HG03280 (cell line): ENCODE results near the gene TBC1D17.

Experiments
- ATAC-seq: cut with Tn5 transposase; IDR thresholded peaks from one replicate; pipeline ENCODE4 v1.9.1; 2021; ENCODE audit warnings: mild to moderate bottlenecking, moderate library complexity; ENCODE audit not compliant: unreplicated experiment

TBC1D17 gene

DNA sequence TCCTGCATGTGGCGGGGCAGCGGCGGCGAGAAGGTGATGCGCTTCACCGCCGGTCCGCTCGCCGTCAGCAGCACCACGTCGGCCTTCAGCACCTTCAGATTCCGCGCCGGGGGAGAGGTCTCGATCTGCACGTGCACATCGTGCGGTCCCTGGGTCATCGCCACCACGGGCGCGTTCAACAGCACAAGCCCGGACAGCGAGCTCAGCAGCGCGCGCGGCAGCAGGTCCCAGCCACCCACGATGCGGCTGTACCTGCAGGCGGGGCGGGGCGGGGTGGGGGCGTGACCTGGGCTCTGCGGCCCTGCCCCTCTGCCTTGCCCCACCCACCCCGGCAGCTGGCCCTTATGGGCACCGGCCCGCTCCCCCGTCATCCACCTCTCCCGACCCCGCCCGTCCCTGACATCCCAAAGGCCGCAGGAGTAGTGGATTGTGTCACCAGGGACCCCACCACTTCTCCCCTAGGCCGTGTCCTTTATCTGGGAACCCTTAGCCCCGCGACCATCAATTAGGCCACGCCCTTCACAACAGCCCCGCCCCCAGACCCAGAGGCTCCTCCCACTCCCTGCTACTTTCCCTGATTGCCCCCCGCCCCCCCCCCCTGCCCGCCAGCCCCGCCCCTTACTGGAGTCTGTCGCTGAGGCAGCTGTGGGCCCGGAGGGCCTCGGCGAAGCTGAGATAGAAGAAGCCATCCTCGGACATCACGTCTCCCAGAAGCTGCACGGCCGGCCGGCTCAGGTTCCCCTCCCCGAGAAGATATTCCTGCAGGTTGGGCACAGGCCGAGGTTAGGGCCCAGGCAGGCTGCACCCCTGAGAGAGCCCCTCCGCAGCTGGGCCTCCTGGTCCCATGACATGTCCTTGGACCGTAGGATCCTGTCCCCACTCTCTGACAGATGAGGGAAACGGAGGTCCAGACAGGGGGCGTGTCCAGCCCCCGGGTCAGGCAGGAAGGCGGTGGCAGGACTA lies 13.1 kb downstream of the TBC1D17 start:
- no peak for ATAC-seq

GRCh38 chr19:49891393-49891792 lies 13.9 kb downstream of the TBC1D17 start:
- ATAC-seq: no peak

- no peak for ATAC-seq
Measured at GRCh38 chr19:49892716-49893115, 15.2 kb downstream of the TBC1D17 start.

- ATAC-seq: no peak
Measured at GRCh38 chr19:49894011-49894664, 16.6 kb downstream of the TBC1D17 start.

- no peak for ATAC-seq
Measured at GRCh38 chr19:49894879-49895565, 17.5 kb downstream of the TBC1D17 start.

DNA sequence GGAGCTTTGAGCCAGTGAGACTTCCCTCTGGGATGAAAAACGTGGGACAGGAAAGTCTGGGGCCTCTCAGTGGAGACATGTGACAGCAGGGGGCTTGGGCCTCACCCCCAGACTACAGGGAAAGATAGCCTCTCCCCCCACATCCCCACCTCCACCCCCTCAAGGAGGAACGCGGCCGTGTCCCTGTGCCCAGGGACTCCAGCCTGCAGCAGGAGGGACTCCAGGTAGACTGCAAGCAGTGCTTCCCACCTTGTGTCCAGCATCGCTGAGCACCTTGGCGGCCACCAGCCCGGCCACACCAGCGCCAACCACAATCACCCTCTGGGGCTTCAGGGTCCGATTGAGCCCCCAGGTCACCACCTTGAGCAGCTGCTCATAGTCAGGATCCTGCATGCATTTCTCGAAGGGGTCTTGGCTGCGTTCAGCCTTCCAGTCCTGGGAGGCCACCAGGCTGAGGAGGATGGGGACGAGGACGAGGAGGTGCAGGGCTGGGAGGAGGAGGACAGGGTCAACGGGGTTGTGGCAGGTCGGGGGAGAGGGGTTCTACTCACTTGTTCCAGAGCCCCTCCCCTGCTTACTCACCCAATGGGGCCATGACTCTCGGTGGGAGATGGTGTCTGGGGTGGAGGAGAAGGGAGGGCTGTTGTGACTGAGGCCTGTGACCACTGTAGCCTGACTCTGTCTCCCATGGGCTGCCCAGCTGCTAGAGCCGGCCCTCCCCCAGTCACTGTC lies 18.2 kb downstream of the TBC1D17 start:
- ATAC-seq: no peak

DNA sequence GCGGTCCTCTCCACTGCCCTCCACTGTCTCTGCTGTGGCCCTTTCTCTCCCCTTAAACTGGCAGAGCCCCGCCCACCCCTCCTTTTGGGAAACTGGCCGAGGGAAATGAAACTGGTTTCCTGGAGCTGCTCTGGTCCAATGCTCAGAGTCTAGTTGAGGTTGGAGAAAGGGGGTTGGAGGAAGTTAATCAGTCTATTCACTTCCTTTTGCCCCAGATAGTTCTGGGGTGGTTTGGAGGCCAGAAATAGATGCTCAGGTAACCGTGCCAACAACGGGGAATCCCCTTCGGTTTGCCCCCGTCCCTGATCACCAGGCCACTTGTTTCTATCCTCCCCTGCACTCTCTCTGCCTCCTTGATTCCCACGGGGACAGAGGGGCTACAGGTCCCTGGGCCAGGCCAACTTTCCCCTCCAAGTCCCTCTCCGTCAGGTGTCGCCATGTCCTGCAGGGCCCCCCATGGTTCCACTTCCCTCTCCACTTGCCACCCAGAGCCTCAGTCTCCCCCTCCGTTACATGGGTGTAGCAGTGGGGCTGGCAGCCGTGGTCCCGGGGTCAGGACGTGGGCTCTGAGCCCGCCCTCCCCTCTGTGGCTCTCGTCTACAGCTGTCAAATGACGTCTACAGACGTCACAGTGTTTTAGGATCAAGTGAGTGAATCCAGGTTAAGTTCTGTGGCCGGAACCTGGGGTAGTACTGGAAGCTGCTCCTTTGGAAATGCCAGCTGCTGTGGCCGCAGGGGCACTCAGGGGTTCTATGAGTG lies 19.5 kb downstream of the TBC1D17 start, which contains the start of gene IL4I1:
Gene IL4I1, minus strand, starts transcription at position 25 of the 759 bp plus-strand sequence. CDS start 727 bp downstream, outside the sequence.
- ATAC-seq: peak; percentile 43

GRCh38 chr19:49904136-49904535 lies 26.6 kb downstream of the TBC1D17 start:
- no peak for ATAC-seq

DNA sequence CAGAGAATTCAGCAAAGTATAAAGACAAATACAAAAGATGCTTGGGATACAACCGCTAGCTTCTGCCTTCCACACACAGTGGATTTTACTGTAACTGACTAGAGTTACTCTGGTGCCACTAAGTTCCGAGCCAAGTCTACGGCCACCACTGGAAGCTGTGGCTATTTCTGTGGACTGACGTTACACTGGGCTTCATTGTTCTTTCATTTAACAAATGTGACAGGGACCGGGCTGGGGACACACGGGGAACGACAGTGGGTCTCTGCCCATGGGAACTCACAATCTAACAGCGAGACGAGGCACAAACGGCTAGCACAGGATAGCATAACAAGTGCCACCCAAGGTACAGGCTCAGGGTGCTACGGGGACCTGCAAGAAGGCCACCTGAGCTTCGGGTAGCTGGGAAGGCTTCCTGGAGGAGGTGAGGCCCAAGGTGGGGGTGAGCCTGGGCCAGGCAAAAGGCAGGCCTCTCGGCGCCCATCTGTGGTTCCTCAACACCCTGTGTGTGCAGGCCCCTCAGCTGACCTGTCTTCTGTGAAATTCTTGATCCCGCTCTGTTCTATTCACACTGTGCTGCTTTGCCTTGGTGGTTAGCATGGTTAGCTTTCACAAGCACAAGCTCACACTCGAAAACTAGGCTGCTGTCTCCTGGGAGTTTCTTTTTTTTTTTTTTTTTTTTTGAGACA lies 29.5 kb downstream of the TBC1D17 start:
- no peak for ATAC-seq

- ATAC-seq: no peak
Measured at GRCh38 chr19:49907745-49908446, 30.4 kb downstream of the TBC1D17 start.

- ATAC-seq: no peak
Measured at GRCh38 chr19:49908480-49909420, 31.2 kb downstream of the TBC1D17 start.

- no peak for ATAC-seq
Measured at GRCh38 chr19:49910179-49910578, 32.7 kb downstream of the TBC1D17 start.

GRCh38 chr19:49911381-49912145 lies 34.1 kb downstream of the TBC1D17 start:
- no peak for ATAC-seq

DNA sequence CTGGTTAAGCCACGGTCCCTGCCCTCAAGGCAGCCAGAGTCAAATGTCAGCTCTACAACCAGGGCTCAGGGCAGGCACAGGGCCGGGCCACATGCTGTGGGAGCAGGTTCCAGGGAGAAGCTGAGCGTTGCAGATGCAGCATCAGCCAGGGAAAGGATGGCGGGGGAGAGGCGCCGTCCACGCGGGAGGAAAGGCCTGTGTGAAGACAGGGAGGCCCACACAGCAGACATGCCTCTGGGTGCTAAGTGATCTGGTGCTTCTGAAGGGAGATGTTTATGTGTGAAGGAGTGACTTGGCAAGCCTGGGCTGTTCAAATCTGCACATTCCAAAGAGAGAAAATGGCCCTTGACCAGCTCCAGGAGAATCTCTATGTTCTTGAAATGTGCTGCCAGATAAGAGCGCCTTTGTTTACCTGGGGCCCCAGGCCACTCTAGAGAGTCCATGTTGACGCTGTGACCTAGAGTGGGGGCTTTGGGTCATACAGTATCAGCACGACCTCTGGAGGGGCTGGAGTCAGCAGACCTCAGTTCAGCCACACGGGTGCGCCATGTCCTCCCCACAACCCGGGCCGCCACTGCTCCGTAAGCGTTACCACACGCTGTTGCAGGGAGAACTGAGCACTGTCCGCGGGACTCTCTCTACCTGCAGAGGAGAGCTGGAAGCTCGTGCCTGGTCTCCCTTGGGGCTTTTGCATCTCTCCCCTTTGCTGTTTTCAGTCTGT lies 35.6 kb downstream of the TBC1D17 start:
- ATAC-seq: no peak

DNA sequence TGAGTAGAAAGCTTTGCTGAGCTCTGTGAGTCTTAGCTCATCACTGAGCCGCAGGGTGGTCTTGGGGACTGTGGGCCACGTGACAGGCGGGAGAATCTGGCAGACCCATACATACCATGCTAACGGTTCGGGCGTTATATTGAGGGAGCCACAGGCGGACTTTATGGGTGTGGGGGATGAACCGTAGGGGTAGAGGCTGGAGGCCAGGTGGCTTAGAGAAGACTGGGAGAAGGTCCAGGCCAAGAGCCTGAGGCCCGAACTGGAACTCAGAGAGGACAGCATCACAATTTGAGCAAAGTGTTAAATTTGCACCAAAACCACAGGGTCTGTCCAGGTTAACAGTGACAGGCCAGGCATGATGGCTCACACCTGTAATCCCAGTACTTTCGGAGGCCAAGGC lies 36.2 kb downstream of the TBC1D17 start:
- ATAC-seq: no peak

DNA sequence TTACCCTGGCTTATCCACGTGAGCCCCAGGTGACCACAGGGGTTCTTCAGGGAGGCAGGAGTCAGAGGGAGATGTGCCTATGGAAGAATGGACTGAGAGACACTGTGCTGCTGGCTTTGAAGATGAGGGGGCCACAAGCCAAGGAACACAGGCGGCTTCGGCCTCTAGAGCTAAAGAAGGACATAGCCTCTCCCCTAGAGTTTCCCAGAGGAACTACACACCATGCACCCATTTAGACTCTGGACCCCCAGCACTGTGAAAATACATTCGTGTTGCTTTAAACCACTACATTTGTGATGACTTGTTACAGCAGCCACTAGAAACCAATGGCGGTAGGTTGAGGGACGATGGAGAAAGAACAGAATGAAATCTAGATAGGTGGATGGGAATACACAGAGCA lies 37.8 kb downstream of the TBC1D17 start:
- no peak for ATAC-seq
